HG02571 (cell line): ENCODE data around the gene SEC61B.

Source experiments
- ATAC-seq: cut with Tn5 transposase; IDR thresholded peaks from one replicate; pipeline ENCODE4 v1.9.1; 2021; ENCODE audit warnings: mild to moderate bottlenecking, moderate library complexity; ENCODE audit not compliant: unreplicated experiment

SEC61B gene

DNA sequence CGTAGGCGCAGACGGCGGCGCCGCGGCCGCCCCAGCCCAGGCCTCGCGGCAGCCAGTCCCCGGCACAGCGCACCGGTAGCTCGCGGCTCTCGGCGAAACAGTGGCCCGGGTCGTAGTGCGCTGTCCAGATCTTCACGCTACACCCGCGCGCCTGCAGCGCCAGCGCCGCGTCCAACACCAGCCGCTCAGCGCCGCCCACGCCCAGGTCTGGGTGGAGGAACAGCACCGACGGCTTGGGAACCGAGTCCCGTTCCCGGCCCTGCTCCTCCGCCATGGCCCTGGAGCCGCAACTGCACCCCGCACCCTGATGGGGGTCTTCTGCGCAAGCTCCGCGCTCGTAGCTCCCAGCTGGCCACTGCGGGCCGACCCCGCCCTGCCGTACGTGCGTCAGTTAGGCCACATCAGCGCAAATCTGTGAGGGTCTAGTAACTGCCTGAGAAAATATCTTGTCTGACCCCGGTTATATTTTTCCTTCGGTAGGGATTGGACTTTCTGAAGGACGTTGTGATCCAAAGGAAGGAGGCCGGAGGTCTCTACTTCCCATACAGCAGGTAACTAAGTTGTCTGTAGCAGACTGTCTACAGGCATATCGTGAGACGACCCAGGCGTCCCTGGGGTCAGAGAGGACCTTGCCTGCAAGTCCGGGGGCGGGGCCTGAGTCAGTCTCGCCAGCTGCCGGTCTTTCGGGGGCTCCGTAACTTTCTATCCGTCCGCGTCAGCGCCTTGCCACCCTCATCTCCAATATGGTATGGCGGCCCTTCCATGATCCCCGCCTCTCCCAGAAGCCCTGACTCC, at the start of gene SEC61B, which contains the start of gene ALG2:
SEC61B (plus strand) TSS at position 662 of the 795 bp plus-strand sequence; CDS start at position 744, 82 bp downstream.
ALG2 (minus strand) TSS at position 322 of the 795 bp plus-strand sequence; CDS start at position 274, 48 bp downstream.
- ATAC-seq = peak; percentile 89

DNA sequence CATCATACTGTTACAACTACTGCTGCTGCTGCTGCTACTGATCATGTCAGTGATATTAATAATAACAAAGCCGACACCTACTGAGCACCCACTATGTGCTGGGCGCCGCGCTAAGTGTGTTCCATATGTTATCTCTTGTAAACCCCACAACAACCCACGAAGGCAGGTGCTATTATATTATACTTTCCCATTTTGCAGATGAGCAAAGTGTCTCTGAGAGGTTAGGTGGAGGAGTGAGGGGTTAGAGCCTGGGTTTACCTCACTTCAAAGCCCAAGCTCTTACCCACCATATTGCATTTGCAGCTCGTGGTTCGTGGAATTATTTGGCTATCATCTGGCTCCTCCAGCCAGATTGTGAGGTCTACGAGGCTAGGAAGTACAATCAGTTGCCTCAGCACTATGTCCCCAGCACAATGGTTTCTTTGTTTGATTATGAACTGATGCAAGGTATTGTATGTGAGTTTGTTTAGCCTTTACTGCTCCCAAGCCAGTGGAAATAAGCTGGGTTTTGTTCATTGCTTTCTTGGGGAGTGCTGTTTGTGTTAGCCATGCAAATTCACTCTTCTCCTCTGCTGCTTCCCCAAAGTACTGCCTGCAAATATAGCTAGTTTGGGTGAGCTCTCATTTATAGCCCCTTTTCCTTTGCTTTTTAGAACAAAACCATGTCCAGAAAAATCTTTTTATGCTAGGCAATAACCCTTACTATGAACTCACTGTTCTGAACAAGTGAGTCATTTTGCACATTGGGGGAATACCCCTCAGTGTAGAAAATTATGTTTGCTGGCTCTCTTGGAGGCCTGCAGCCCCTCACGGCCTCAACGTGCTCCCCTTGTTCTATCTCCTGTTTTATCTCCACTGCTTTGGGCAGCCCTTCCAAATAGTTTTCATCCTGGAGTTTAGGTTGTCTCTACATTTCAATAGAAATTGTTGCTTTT, 48.2 kb upstream of the SEC61B start:
- no peak for ATAC-seq

DNA sequence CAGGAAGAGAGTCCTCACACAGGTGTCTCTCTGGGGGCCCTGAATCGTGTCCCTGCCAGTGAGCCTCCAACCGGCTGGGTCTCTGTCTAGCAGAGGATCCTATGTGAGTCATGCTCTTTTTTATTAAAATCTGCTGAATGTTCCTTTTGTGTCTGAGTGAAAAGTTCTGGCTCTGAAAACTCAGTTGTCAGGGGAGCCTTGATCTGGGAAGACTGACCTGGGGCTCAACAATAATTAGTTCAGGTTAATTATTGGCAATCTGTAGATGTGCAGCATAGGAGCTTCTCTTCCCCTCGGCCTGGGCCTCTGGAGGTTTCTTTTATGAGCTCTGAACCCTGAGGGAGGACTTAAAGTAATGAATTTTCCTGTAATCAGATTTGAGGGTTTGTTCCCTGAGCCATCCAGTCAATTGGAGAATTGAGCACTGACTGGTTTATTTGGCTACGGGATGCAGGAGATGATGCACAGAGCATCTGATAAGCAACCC, 45.5 kb upstream of the SEC61B start:
- no peak for ATAC-seq

DNA sequence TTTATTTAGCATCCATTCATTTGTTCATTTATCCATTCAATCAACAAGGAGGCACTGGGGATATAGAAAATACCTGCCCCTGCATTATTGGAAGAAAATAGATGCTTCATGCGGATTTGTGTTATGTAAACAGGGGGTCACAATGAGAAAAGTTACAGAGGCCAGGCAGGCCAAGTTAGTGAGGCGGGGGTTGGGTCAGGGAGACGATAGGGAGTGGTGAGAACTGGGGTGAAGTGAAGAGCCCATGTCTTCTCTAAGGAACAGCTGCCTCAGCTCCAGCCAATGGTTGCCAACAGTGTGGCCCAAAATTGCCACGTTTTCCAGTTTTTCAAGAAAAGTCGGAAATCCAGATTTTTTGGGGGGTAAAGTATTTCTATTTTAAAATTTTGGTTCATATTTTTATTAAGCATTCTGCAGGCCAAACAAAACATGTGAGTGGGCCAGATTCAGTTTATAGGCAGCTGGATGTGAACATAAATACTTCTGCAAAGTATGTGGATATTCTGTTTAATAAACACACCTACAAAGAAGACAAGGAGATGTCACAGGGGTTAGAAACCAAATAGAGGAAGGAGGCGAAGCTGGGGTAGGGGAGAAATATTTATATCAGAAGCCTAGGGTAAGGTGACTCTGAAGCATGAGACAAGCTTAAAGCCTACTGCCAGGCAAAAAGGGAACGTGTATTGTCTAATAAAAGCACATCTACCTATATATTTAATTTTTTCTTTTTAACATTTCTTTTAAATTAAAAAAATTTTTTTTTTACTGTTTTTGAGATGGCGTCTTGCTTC, 44.3 kb upstream of the SEC61B start:
- no peak for ATAC-seq

DNA sequence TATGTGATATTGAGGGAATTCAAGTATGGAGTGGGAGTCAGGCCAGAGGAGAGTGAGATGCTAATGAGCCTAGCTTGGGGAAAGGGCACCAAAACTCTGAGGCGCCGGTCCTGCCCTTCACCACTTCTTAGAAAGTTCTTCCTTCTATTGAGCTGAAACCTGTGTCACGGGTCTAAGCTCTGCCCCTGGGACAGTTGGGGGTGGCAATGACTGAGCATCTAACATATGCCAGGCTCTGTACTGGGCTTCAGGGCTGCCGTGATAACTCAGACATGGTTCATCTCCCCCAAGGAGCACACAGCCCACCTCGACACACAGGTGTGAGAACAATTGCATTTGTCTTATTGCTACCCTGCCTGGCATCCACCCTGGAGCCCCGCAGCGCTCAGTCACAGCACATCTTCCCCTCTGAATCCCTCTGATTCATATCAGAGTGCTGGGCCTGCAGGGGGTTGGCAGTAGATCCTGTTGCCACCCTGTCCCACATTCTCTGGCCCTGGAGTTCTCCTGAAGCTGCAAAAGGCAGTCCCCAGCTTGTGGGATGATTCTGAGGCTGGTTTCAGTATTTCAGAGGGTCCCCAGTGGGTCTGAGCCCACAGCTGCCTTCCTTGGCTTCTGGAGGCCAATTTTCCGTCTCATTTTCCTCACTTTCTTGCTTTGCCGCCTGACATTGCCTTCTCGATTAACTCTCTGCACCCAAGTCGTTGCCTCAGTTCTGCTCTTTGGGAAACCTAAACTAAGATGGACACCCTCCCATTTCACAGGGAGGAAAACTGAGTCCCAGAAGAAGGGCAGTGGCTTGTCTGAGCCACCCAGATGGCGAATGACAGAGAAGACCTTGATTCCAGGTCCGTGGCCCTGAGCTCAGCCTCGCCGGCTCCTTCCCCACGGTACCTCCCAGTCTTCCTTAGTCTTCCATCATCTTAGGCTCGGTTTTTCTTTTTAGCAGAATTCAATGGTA, 42.9 kb upstream of the SEC61B start:
- ATAC-seq = no peak

DNA sequence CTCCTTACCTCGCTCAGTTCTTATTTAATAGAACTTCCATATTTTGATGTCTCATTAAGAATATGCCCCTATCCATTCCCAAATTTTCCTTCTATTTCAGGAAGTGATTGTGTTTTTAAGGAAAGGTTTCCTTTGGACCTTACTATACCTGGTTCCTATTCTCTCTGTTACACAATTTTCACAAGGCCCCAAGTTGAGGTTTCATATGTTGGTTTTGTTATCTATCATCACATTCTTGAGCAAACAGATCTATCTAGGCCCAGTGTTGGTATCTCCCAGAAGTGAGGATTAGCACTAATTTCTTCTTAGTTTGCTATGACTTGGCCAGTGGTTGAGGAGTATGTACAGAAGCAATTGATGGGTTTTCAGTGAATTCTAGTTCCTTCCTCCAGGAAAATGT, 41.9 kb upstream of the SEC61B start:
- peak; percentile 35 for ATAC-seq

DNA sequence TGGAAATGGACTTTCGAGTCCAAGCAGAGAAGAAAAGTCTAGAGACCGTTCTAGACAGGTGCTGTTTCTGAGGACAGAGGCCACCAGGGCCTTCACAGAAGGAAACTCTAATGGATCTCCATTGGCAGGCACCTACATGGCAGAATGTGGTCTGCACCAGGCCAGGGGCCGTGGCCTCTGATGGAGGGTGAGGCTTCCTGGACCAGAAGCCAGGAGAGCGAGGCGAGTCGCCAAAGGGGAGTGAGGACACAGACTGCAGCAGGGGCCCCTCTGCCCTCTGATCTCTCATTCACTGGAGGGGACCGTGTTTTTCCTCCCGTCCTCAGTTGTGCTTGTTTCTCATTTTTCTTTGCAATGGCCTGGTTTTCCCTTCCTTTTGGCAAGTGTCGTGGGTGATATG, 41.4 kb upstream of the SEC61B start:
- no peak for ATAC-seq

DNA sequence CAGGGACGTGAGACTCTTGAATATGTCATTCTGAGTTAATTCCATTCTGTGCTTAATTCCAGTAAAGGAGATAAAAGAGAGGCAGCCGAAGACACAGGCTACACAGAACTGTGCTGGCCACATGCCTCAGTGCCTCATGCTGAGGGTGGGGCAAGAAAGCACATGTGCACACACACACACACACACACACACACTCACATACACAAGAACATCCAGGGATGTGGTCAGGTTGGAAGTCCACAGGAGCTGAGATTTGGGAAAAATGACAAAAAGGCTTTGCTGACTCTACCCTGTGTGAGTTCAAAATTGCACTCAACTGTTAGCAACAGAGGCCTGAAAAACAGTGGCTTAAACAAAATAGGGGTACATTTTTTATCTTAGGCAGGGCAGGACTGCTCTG, 40.9 kb upstream of the SEC61B start:
- no peak for ATAC-seq

DNA sequence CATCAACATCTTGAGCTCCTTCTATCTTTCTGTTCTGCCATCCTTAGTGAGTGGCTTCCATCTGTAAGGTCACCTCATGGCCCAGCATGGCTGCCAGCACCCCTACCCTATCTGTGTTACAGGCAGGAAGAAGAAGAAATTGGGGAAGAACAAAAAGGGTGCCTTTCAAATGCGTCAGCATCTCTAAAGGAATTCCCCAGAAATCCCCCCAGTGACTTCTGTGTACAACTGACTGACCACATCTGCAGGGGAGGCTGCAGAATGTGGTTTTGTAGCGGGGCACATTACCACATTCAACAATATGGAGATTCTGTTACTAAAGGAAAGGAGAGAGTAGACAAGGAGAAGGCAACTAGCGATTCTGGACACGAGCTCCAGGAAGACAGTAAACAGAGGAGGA, 40.5 kb upstream of the SEC61B start:
- ATAC-seq = no peak

DNA sequence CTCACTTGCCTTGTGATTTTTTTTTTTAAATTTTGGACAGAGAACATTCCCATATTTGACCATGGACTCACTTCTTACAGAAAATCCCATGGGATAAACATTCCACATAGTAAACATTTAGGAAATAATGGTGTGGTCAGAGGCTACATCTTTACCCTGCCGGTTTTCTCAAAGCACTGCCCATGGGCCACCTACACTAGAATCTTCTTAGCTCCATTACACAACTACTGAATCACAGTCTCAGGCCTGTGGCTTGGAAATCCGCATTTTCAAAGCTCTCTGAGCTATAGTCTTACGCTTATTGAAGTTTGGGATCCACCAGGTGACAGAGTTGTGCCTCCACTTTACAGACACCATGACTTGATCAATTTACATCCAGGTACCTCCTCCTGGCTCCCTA, 39.7 kb upstream of the SEC61B start:
- no peak for ATAC-seq

DNA sequence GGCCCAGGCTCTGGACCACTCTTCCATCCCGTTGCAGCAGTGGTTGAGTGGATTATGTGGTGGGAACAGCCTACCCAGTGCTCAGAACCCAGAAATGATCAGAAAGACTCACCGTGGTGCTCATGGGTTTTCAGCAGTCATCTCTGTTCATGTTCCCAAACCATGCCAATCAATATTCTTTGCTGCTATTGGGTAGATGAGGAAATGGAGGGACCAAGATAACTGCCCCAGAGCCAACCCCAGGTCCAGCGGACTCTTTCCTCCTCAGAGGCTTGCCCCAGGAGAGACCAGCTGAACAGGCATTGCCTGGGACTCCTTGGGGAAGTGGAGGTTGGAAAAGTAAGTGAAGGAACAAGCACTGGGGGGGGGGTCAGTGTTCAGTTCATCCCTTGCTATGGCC, 38.5 kb upstream of the SEC61B start:
- no peak for ATAC-seq

DNA sequence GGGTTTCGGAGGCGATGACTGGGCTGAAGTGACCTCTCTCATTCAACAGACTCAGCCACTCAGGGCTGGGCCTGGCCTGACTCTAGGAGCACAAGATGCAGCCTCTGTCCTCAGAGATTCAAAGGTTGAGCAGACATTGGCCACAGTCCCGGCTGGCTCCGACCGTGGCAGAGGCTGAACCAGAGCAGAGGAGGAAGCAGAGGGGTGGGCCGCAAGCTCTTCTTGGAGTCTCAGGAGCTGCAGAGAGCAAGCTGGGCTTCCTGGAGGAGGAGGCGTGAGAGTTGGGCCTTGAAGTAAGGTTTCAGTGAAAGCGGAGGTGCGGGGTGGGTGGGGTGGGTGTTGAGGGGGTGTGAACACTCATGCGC, 38.0 kb upstream of the SEC61B start:
- ATAC-seq = no peak

DNA sequence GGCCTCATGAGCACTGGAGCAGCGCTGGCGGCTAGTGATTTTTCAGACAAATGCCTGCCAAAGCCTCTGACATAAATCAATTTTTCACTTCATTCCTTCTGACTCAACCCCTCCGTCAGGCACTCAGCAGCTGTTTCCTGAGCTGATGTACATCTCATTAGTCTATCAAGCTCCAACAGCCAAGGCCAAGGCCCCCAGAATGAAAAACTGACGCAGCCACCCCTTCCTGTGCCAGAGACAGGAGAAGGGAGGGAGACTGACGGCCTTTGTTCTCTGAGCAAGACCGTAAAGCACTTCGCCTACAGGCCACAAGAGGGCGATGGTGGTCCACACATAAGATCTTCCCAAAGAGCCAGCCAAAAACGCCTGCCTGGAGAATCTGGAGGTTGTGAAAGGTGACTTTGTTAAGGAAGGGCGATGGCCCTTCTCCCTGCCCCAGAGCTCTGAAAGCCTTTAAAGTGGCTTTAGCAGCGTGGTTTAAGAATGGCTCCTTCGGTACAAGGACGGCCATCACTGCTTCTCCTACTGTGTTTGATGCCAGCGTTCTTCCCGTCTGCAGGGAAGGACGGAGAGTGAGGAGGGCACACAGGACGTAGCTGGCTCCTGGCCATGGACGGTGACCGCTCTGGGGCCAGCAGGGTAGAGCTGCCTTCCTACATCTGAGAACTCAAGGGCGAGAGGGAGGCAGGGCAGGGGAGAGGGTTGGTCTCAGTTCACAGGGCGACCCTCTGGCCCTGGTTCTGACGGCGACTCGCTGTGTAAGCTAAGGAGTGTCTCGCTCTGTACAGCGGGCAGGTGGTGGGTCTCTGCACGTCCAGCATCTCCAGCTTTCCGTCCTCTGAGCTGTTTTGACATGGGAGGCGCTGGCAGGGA, 37.4 kb upstream of the SEC61B start:
- no peak for ATAC-seq

DNA sequence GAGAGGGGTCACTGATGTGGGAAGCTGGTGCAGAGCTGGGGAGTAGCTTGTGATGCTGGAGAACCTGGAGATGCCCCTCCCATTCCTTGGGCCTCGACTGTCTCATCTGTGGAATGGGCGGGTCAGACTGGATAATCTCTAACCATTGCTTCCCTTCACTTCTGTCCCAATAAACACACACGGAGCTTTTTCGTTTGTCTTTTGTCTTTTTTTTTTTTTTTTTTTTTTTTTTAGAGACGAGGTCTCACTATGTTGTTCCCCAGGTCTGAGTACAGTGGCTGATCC, 36.8 kb upstream of the SEC61B start:
- ATAC-seq = no peak

DNA sequence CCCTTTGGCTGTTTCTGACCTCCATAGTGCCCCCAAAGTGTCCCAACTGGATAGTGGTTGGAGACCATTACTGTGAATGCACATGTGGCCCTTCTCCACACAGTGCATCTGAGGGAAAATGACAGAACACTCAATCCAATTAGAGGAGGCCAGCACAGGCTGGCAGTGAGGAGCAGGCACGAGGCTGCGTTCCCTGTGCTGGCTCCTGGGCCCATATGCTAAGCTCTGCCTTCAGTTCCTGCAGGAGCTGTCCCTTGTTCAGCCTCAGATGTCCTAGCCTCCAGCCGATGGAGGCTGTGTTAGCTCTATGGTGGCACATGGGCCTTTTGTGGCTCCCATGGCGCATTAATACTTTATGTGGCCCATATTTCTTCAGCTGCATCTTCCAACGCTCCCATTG, 36.1 kb upstream of the SEC61B start:
- ATAC-seq = no peak

DNA sequence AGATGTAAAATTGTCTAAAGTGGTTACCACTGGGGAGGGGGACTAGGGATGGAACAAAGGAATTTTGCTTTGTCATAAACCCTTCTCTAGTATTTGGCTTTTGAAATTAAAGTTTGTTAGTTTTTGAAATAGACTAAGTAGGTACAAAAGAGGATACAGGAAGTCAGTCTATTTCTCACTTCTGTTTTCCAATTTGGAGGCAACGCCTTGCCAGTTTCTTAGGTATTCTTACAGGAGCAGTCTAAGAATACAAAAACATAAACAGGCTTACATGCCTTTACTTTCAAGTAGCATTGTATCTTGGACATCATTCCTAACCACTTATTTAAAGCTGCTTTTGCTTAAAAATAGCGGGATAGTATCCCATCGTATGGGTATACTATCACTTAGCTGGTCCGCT, 34.8 kb upstream of the SEC61B start:
- ATAC-seq = no peak

DNA sequence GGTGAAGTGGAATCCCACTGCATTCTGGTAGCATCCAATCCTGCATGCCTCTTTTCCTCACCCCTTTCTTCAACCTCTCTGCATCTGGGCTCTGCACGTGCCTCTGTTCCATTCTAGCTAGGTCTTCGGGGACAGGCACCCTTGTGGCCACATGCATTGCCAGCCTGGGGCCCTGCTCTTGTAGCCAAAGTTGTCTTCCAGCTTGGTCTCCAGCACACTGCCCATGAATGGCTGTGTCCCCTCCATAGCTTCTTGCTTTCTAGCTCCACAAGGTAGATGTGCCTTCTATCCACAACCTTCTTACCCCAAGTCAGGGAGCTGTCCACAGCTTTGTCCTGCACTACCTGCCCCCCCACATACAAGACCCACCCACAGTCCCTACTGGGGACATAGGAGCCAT, 32.9 kb upstream of the SEC61B start:
- no peak for ATAC-seq

DNA sequence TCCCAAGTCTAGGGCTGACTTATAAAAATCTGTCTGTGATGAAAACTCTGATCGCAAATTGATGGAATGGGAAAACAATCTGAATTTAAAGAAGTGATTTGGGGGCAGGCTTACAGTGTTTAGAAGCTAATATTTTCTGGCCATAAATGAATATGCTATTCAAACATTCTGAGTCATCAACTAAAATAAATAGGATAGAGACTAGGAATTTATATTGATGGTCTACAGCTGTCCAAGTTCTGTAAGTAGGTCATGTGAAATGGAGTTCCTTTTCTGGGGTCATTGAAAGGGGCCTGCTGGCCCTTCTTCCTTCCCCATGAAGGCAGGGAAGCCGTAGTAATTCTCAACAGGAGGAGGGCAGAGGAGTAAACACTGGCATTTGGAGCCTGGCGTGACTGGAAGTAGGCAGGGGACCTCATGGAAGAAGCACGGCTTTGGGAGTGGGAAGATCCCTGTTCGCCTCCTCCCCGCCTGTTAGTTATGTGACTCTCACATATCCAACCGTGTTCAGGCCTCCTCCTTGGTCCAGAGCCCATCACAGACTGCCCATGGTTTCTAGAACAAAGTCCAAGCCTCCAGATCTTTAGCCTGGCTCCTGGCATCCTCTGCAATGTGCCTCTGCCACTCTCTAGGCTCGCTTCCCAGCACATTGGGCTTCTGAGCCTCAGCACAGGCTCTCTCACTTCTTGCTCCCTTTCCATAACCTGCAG, 32.0 kb upstream of the SEC61B start:
- ATAC-seq = no peak
